Measurements from ENCODE around the gene SUCLA2.

SUCLA2 gene

DNA sequence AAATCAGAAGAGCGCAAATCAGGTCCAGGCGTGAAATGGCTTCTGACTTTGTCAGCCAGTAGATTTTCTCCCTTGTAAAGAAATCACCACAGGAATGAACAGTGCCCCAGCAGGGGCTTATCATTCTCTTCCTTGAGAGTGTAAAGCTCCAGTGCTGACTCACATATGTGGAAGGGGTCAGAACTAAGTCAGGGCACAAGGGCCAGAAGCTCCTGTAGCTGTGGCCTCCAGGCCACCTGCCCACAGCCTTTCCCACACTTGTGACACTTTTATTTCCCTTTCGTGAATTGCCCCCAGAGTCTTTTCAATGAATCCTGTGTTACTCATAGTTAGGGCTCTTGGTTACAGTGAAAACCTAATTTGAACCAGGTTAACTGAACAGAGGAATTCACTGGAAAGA is 99.6 kb downstream of the SUCLA2 start:
- DNase-seq (ENCODE audit: low read depth), result no peak

DNA sequence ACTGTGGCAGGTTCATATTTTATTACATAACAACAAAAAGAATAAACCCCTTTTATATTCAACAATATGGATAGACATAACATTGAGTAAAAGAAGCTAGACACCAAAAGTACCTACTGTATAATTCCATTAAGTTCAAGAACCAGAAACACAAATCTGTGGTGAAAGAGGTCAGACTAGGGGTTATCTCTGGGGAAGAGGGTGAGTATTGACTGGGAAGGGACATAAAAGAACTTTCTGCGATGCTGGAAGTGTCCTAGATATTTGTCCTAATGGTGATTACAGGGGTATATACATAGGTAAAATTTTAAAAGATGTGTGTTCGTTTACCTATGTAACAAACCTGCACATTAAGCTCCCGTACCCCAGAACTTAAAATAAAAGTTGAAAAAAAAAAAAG is 103.0 kb downstream of the SUCLA2 start:
- DNase-seq (ENCODE audit: low read depth), result no peak

GRCh38 chr13:47897411-47898050 is 103.5 kb downstream of the SUCLA2 start:
- DNase-seq (ENCODE audit: low read depth), result no peak

GRCh38 chr13:47896546-47896945 is 104.5 kb downstream of the SUCLA2 start:
- DNase-seq (ENCODE audit: low read depth), result no peak

DNA sequence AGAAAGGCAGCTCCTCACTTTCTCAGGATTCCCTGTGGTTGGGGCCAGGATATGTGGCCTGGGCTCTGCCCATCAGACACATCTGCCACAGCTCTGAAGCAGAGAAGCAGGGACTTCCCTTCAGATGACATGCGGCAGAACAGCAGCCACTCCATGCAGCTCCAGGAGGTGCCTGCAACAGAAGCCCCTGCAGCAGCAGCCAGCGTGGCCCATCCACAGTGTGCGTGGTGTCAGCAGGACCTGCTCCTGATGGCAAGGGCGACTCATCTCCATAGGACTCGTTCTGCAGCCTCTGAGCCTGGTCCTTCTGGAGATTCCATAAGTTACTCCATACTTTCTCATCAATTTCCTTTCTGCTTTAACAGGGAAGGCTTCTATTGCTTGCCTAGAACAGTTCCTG is 105.0 kb downstream of the SUCLA2 start:
- DNase-seq (ENCODE audit: low read depth), result no peak

DNA sequence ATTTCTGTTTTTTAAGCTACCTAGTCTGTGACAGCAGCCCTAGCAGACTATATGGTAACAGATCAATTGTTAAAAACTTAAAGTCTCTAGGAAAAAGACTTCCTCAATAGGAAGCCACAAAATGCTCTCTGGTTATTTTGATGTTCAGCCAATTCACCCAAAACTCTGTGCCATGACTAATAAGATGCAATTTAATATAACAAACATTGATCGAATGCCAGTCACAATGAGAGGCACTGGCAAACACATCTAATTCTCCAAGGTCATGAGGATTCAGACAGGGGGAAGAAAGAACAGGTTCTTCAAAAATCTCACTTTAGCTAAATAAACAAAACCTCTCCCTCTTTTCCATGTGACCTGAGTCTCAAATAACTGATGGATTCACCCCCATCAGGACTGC is 107.5 kb downstream of the SUCLA2 start:
- DNase-seq (ENCODE audit: low read depth), result no peak

Measured in activated T-helper 1 cell treated with Interleukin-2 at 50 U/mL for 16 hours (primary cell).